Prostate gland (tissue), 2 donors: Measurements from ENCODE around the gene CD274.

Experiments used
- CTCF ChIP-seq, 4 experiments: fragments of 200-600 bp in 2 of 4; fragments of 450-650 bp in 2 of 4; sonication (generic) in 2 of 4; IDR thresholded peaks; 1 replicate in 3 of 4; 2 replicates in 1 of 4; pipeline ENCODE4 v1.5.1; 2016 to 2019; ENCODE audit warnings: antibody characterized with exemption in 4 of 4, mild to moderate bottlenecking in 2 of 4, moderate library complexity in 2 of 4
- POLR2A ChIP-seq: fragments of 450-650 bp; IDR thresholded peaks from one replicate; pipeline ENCODE4 v1.6.1; 2016; ENCODE audit warnings: antibody characterized with exemption, mild to moderate bottlenecking
- POLR2AphosphoS5 ChIP-seq: sonication (generic); formaldehyde crosslinking; IDR thresholded peaks from one replicate; pipeline ENCODE4 v1.6.1; 2017; ENCODE audit warnings: antibody characterized with exemption

- no peak for TF ChIP-seq POLR2AphosphoS5
- no peak for TF ChIP-seq POLR2A
- no peak for TF ChIP-seq CTCF (IDR thresholded peaks at IDR 0.05)
Measured at GRCh38 chr9:5499889-5500398, 49.6 kb downstream of the CD274 start.
